Forelimb muscle (tissue), 1 donor: ENCODE data around the gene GHDC. TPM values are rescaled to one million over a fixed set of nuclear protein-coding genes. Genes with fewer than 3 reads are reported as not detected.
"Not testable (repeated sequence)": the region's sequence is repeated elsewhere in the genome, so short reads cannot be mapped to it uniquely, and the experiment has no call there.

Source experiments
- DNase-seq: peaks from one replicate; pipeline ENCODE4 v3.0.0-alpha.2; 2013; ENCODE audit warnings: low read depth
- polyA plus RNA-seq: library from polyadenylated mRNA; unstranded; fragments of 120-200 nt; gene quantifications from one replicate; pipeline ENCODE4 v1.2.1, GENCODE V29; 2013; ENCODE audit not compliant: insufficient read length

The GHDC gene
- polyA plus RNA-seq, 1 donor: 12.8 TPM

DNA sequence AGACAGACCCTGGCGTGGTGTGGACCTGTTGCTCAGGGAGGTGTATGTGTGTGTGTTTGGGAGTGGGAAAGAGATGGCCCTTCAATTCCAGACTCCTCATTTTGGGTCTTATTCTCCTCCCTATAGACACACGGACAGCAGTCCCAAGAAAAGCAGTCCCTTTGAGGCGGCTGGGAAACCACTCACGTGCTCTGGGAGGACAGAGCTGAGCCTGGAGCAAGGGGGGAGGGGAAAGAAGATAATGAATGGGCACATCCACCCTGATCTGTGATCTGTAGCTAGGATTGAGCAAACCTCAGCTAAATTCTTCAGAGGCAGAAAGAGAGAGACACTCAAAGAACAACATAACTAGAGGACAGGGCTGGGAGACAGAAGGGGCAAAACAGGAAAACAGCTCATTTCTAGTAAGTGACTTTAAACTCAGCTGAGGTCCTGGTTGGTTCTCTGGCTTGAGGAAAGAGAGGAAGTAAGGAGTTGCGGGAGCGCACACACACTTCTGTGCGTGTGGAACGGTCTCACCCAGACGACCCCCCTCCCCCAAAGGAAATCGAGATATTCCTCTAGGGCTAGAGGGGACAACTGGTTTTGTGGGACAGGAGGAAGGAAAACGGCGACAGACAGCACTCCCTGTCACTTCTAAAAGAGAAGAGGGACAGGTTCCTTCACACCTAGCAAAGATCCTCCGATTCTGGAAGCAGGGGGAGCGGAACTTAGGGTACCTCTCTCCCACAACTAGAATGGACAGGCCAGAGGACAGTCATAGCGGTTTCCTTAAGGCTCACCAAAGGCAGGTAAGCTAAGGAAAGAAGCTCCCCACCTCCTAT lies 40.2 kb downstream of the GHDC start:
- no peak for DNase-seq

DNA sequence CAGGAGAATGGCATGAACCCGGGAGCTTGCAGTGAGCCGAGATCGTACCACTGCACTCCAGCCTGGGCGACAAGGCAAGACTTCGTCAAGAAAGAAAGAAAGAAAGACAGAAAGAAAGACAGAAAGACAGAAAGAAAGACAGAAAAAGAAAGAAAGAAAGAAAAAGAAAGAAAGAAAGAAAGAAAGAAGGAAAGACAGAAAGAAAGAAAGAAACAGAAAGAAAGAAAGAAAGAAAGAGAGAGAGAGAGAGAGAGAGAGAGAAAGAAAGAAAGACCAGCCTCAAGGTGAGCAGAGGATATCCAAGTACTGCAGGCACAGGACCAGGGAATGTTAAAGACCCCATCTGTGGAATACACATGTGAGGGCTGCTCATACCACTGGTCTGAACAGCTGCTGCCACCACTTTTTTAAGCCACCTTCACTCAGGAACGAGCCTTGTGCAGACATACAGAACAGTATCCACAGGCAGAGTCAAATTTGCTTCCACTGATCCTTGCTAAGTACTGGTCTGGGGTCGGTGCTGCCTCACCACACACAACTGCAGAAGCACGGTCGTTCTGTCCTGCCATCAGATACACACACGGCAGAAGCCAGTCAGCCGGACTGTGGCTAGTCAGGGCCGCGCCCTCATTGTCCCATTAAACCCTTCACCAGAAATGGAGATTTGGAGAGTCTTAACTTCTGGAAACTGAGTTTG lies 47.2 kb downstream of the GHDC start:
- DNase-seq: no peak

DNA sequence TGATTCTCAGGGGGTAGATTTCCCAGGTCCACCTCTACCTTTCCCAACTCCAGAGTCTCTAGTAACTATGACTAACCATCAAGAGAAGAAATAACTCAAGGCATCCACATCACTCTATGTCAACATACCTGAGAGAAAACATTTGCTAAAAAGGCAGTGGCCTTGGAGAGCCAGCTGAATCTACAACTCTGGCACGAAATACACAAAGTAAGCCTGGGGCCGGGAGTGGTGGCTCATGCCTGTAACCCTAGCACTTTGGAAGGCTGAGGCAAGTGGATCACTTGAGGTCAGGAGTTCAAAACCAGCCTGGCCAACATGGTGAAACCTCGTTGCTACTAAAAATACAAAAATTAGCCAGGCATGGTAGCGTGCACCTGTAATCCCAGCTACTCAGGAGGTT lies 51.2 kb downstream of the GHDC start:
- DNase-seq: not testable (repeated sequence)

DNA sequence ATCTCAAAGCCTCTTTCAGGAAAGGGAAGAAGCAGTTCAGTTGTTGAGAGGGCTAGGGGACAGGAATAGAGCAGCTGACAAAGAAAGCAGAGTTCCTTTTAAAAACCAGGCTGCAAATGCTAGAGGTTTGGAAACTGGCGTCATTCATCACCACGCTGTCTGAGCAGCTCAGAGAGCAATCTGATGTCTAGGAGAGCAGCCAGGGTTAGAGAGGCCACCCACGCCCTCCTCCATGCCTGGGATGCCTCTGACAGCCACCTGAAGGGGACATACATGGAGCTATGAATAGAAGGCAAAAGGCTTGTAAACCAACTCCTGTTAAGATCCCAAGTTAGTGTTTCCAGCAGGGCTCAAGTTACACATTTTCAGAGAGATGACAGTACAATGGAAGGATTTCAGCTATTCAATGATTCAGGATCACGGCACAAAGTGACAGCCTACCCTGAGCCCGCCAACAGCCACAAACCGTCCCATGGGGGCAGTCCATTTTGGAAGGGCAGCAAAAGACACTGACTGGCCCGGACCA lies 51.9 kb downstream of the GHDC start:
- no peak for DNase-seq

DNA sequence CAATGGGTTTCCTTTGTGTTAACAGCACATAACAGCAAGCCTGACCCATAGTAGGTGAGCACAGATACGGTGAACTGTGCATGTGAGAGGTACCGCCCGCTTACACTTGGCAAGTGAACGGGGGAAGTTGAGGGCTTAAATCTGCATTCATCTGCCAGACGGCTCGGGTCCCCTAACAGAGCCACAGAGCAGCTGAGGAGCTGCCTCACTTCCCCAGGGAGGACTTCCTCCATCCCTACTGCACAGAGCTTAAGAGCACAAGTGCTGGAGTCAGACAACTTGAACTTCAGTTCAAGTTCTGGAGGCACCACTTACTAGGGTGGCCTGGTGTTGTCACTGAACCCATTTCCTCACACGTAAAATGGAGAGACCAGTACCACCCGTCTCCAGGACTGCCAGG lies 52.9 kb downstream of the GHDC start:
- no peak for DNase-seq

DNA sequence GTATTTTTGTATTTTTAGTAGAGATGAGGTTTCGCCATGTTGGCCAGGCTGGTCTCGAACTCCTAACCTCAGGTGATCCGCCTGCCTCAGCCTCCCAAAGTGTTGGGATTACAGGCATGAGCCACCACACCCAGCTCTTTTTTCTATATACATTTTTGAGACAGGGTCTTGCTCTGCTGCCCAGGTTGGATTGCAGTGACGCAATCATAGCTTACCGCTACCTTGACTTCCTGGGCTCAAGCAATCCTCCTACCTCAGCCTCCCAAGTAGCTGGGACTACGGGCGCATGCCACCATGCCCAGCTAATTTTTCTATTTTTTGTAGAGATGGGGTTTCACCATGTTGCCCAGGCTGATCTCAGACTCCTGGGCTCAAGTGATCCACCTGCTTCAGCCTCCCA lies 53.6 kb downstream of the GHDC start:
- not testable (repeated sequence) for DNase-seq

Other genes with a start within 250 kb of the GHDC start
- 40.1 TPM for gene CNP, start 227.7 kb downstream of the GHDC start, polyA plus RNA-seq
- 97.2 TPM for gene DNAJC7, start 177.1 kb downstream of the GHDC start, polyA plus RNA-seq
- gene NKIRAS2, start 174.4 kb downstream of the GHDC start, polyA plus RNA-seq: 47.9 TPM
- gene C17orf113, start 143.9 kb downstream of the GHDC start, polyA plus RNA-seq: 1.2 TPM
- 6.7 TPM for gene ZNF385C, start 96.0 kb downstream of the GHDC start, polyA plus RNA-seq
- gene DHX58, start 81.8 kb downstream of the GHDC start, polyA plus RNA-seq: 5.8 TPM
- 45.9 TPM for gene KAT2A, start 73.1 kb downstream of the GHDC start, polyA plus RNA-seq
- 0.25 TPM for gene HSPB9, start 71.7 kb downstream of the GHDC start, polyA plus RNA-seq
- 60.0 TPM for gene RAB5C, start 39.5 kb downstream of the GHDC start, polyA plus RNA-seq
- gene KCNH4, start 13.4 kb downstream of the GHDC start, polyA plus RNA-seq: not detected
- not detected for gene HCRT, start 9.0 kb downstream of the GHDC start, polyA plus RNA-seq
- 40.2 TPM for gene STAT5B, start 81.9 kb upstream of the GHDC start, polyA plus RNA-seq
- gene STAT5A, start 94.0 kb upstream of the GHDC start, polyA plus RNA-seq: 15.0 TPM
- gene STAT3, start 193.9 kb upstream of the GHDC start, polyA plus RNA-seq: 47.6 TPM
- gene CAVIN1, start 228.8 kb upstream of the GHDC start, polyA plus RNA-seq: 242 TPM